Measurements from ENCODE around the gene SPATA3. TPM values are rescaled to one million over a fixed set of nuclear protein-coding genes. Genes with fewer than 3 reads are reported as not detected.
A peak's percentile ranks its signal among the peaks of the same experiment; 100 is the strongest.

SPATA3 gene
- total and polyA plus RNA-seq, 2 of the 13 experiments (the other 11 are each of a cell fraction or from before 2014, with no cell fraction given): not detected

GRCh38 chr2:230956827-230957755, 38.8 kb upstream of the SPATA3 start:
- Histone ChIP-seq H3K9me3 (ENCODE audit: low read length) (no peaks in the 10 kb centered on the region), H3K27ac (ENCODE audit: extremely low read length, insufficient read depth, low read length) (no peak overlapping the region), H3K36me3 (replicated peaks in 1 of 2; ENCODE audit: control insufficient read depth in 1 of 2, insufficient read depth in 2 of 2, low read length in 2 of 2) (no peaks in the 10 kb centered on the region), H3K4me1 (ENCODE audit: insufficient read depth, low read length) (0 out of 2 replicates have a peak, but pooled peaks cover 6% of the 10 kb centered on the region), H4K20me1 (ENCODE audit: insufficient read depth, low read length) (no peaks in the 10 kb centered on the region), H3K9ac (ENCODE audit: insufficient read depth, low read depth, low read length) (no peak overlapping the region), H3K79me2 (ENCODE audit: insufficient read depth, low read length) (no peaks in the 10 kb centered on the region), H3K27me3 (ENCODE audit: control insufficient read depth in 1 of 2, insufficient read depth in 2 of 2, low read length in 2 of 2) (peaks cover 7 to 65% of the 10 kb centered on the region in 2 experiments; a peak in 4 of 5 replicates), H2AFZ (ENCODE audit: low read length) (no peak overlapping the region), H3K4me2 (ENCODE audit: low read depth, low read length) (peak overlapping the region; percentile 9), H3K4me3 (replicated peaks in 1 of 3; ENCODE audit: insufficient read depth in 1 of 3, low read depth in 2 of 3, low read length in 3 of 3) (peak overlapping the region in 2 of 3 experiments; percentile 13; a peak in 3 of 6 replicates)
- ChIA-PET POLR2A (no interaction called here), CTCF (ENCODE audit: low intra/inter-chr PET ratio, low total read pairs) (no interaction called here)
- in situ Hi-C loops (cut with HindIII; ENCODE audit: extremely low pct_ligation_motif_present, low pct_unique_long_range_greater_than_20kb) (no loop called here), intact Hi-C loops (cut with micrococcal nuclease; ENCODE audit: unreplicated experiment) (loop anchor here (10.0 kb wide), 1 partner anchor 462 kb away; no protein-coding TSS in a partner anchor)
- BruUV-seq (replicated peaks): no TSS peak
- FAIRE-seq (no peak), ATAC-seq (peak; percentile 73), DNase-seq (ENCODE audit: low spot score) (no peak)
- 11% methylated on average over 40 of the region's 43 CpGs for WGBS (ENCODE audit: low lambda C conversion rate)
- TF ChIP-seq PTBP1 (IDR thresholded peaks at IDR 0.05; ENCODE audit: low read depth, low read length, poor library complexity, severe bottlenecking): no peak
- TF ChIP-seq ARID2 (CRISPR knock-in tag; IDR thresholded peaks at IDR 0.05; ENCODE audit: borderline replicate concordance): no peak
- no peak for TF ChIP-seq ATF7-NPFF (CRISPR knock-in tag; IDR thresholded peaks at IDR 0.05; ENCODE audit: low read depth)
- no peak for TF ChIP-seq ZNF20 (CRISPR knock-in tag; IDR thresholded peaks at IDR 0.05)
- TF ChIP-seq, protein P1, sequence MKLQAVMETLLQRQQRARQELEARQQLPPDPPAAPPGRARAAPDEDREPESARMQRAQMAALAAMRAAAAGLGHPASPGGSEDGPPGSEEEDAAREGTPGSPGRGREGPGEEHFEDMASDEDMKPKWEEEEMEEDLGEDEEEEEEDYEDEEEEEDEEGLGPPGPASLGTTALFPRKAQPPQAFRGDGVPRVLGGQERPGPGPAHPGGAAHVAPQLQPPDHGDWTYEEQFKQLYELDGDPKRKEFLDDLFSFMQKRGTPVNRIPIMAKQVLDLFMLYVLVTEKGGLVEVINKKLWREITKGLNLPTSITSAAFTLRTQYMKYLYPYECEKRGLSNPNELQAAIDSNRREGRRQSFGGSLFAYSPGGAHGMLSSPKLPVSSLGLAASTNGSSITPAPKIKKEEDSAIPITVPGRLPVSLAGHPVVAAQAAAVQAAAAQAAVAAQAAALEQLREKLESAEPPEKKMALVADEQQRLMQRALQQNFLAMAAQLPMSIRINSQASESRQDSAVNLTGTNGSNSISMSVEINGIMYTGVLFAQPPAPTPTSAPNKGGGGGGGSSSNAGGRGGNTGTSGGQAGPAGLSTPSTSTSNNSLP (IDR thresholded peaks at IDR 0.05; ENCODE audit: low read depth, low read length): no peak
- TF ChIP-seq HMG20B (CRISPR knock-in tag; conservative IDR thresholded peaks at IDR 0.05): no peak
- TF ChIP-seq ZNF263 (CRISPR knock-in tag; IDR thresholded peaks at IDR 0.05): no peak
- TF ChIP-seq XRCC5 (optimal IDR thresholded peaks at IDR 0.05; ENCODE audit: low read length): peak; percentile 22
- TF ChIP-seq, protein P2, sequence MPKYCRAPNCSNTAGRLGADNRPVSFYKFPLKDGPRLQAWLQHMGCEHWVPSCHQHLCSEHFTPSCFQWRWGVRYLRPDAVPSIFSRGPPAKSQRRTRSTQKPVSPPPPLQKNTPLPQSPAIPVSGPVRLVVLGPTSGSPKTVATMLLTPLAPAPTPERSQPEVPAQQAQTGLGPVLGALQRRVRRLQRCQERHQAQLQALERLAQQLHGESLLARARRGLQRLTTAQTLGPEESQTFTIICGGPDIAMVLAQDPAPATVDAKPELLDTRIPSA (CRISPR knock-in tag; IDR thresholded peaks at IDR 0.05; ENCODE audit: borderline replicate concordance): no peak
- TF ChIP-seq CBX2 (IDR thresholded peaks at IDR 0.05; ENCODE audit: low read depth, low read length): peak; percentile 69
- no peak for TF ChIP-seq CBX2 (CRISPR knock-in tag; IDR thresholded peaks at IDR 0.05; ENCODE audit: low read depth)
- TF ChIP-seq ZNF329 (CRISPR knock-in tag; IDR thresholded peaks at IDR 0.05; ENCODE audit: low read depth): no peak
- no peak for TF ChIP-seq ATF7 (IDR thresholded peaks at IDR 0.05)
- TF ChIP-seq ATF7 (CRISPR knock-in tag; IDR thresholded peaks at IDR 0.05): no peak
- no peak for TF ChIP-seq FOXA1 (IDR thresholded peaks at IDR 0.05)
- no peak for TF ChIP-seq FOXA1 (CRISPR knock-in tag; IDR thresholded peaks at IDR 0.05)
- TF ChIP-seq ZNF841 (CRISPR knock-in tag; IDR thresholded peaks at IDR 0.05; ENCODE audit: borderline replicate concordance): no peak
- TF ChIP-seq FOSL2 (CRISPR knock-in tag; IDR thresholded peaks at IDR 0.05): peak; percentile 55
- no peak for TF ChIP-seq SCMH1 (CRISPR knock-in tag; IDR thresholded peaks at IDR 0.05; ENCODE audit: borderline replicate concordance)
- TF ChIP-seq, protein P3, sequence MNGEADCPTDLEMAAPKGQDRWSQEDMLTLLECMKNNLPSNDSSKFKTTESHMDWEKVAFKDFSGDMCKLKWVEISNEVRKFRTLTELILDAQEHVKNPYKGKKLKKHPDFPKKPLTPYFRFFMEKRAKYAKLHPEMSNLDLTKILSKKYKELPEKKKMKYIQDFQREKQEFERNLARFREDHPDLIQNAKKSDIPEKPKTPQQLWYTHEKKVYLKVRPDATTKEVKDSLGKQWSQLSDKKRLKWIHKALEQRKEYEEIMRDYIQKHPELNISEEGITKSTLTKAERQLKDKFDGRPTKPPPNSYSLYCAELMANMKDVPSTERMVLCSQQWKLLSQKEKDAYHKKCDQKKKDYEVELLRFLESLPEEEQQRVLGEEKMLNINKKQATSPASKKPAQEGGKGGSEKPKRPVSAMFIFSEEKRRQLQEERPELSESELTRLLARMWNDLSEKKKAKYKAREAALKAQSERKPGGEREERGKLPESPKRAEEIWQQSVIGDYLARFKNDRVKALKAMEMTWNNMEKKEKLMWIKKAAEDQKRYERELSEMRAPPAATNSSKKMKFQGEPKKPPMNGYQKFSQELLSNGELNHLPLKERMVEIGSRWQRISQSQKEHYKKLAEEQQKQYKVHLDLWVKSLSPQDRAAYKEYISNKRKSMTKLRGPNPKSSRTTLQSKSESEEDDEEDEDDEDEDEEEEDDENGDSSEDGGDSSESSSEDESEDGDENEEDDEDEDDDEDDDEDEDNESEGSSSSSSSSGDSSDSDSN (CRISPR knock-in tag; IDR thresholded peaks at IDR 0.05): peak; percentile 78
- TF ChIP-seq TARDBP (CRISPR knock-in tag; IDR thresholded peaks at IDR 0.05): no peak
